ENCODE data around the gene STARD13.

The STARD13 gene

DNA sequence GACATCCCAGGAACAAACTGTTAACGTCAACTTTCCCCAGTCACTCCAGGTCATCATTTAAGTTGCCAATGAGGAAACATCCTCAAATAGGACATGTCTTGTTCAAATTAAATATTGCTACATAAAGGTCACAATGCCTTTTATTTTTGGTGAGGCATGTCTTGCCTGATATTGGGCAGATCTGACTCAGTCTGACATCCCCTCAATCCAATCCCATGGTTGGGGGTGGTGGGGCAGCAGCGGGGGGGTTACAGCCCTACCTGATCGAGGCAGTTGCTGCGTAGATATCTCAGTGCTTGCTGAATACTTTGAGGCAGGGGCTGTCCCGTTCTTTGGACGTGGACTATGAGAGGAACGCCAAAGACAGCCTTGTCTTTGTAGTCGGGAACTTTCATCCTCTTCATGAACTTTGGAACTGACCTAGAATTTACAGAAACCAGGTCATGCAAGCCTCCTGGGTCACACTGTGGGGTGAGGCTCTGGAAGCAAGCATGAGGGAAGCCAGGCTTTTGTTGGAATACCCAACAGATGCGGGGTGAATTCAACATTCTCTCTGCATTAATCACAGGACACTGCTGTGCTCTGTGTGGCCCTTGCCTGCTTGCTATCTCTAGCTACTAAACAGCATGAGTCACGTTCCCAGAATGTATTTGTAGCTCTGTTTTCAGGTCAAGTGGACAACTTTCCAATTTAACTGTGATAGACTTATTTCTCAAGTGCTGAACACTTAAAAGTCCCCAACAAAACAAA lies 159.6 kb downstream of the STARD13 start:
- peak overlapping the region; percentile 96 for H4K8ac ChIP-seq (ENCODE audit: low read length)
- no peaks in the 10 kb centered on the region for H3K27me3 ChIP-seq (ENCODE audit: control insufficient read depth in 1 of 2, insufficient read depth in 1 of 2, low read length in 2 of 2)
- H3K4ac ChIP-seq (ENCODE audit: low read depth in 1 of 2, low read length in 2 of 2) = peak overlapping the region in 1 of 2 experiments; percentile 60
- peaks cover 37 to 59% of the 10 kb centered on the region in 2 experiments for H3K36me3 ChIP-seq (ENCODE audit: control insufficient read depth in 1 of 2, insufficient read depth in 2 of 2, low read depth in 1 of 2, low read length in 2 of 2)
- H2BK12ac ChIP-seq (ENCODE audit: low read length in 2 of 2) = peak overlapping the region; percentile 59 to 98
- peaks cover 24% of the 10 kb centered on the region for H3K79me1 ChIP-seq (replicated peaks; ENCODE audit: low read length, poor library complexity, severe bottlenecking)
- peaks cover 10% of the 10 kb centered on the region for H3K4me1 ChIP-seq (ENCODE audit: control insufficient read depth, insufficient read depth, low read depth, low read length)
- H2AFZ ChIP-seq (ENCODE audit: low read depth, low read length) = no peak overlapping the region
- H3K9me3 ChIP-seq (ENCODE audit: control insufficient read depth, low read length) = no peaks in the 10 kb centered on the region
- WGBS = 20% methylated on average over 8 of the region's 10 CpGs
- peak overlapping the region; percentile 78 for H2BK15ac ChIP-seq (ENCODE audit: low read depth, poor library complexity, severe bottlenecking)
- peak overlapping the region; percentile 76 for H2BK5ac ChIP-seq (ENCODE audit: low read depth, low read length, poor library complexity, severe bottlenecking)
- H3K23ac ChIP-seq (ENCODE audit: low read length in 2 of 2) = peak overlapping the region in 1 of 2 experiments; percentile 66
- no peak overlapping the region for H3K14ac ChIP-seq (ENCODE audit: low read length in 2 of 2)
- peak overlapping the region; percentile 70 for H3K9ac ChIP-seq (ENCODE audit: low read length)
- peak overlapping the region; percentile 74 for H2BK120ac ChIP-seq (ENCODE audit: low read depth, low read length)
- peak overlapping the region; percentile 97 for H3K27ac ChIP-seq (ENCODE audit: low read length, poor library complexity, severe bottlenecking)
- H2AK5ac ChIP-seq (ENCODE audit: low read length, severe bottlenecking) = peak overlapping the region; percentile 97
- H3K4me3 ChIP-seq (ENCODE audit: insufficient read depth in 1 of 2, low read depth in 1 of 2, low read length in 2 of 2) = peak overlapping the region in 1 of 2 experiments; percentile 48
- peak; percentile 94 for DNase-seq
- peak overlapping the region; percentile 79 to 81 for H3K18ac ChIP-seq (ENCODE audit: low read depth in 1 of 2, low read length in 2 of 2)
- peak overlapping the region; percentile 56 for H3K4me2 ChIP-seq (ENCODE audit: low read length, poor library complexity, severe bottlenecking)
- H4K91ac ChIP-seq (ENCODE audit: low read length) = peak overlapping the region; percentile 90

DNA sequence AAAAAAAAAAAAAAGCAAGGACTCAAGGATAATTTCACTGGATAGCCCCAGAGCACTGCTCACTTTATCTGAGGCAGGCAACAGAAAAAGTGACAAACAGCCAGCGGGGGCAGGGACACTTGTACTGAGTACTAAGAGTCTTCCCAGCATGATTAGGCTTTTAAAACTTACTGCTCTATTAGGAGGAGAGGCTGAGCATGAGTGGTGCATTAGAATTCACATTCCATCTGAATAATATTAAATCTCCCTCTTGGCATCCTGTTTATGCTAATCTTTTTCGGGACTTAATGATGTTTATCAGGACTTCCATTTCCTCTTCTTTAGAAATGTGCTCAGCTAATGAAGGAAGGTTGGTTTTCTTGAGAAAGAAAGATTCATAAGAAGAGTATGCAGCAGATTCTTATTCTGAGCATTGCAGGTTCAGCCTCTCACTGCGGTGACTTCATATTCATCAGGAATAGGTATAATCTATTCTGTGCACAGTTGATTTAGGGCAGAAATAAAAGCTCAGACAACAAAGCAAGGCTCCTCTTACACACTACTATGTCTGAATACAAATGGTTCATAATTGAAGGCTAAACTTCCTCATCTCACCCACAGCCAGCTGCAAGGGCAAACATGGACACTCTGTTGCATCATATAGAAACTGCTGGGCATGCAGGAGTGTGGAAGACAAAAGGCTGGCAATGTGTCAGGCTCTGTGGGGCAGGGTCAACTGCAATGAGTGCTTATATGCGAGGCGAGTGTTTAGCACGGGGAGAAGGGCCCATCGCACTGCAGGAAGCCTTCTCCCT lies 162.3 kb downstream of the STARD13 start:
- Histone ChIP-seq H3K27me3 (ENCODE audit: control insufficient read depth in 1 of 2, insufficient read depth in 1 of 2, low read length in 2 of 2) (no peaks in the 10 kb centered on the region), H3K4me1 (ENCODE audit: control insufficient read depth, insufficient read depth, low read depth, low read length) (peaks cover 12% of the 10 kb centered on the region), H3K14ac (ENCODE audit: low read length in 2 of 2) (peak overlapping the region in 1 of 2 experiments; percentile 74), H2BK15ac (ENCODE audit: low read depth, poor library complexity, severe bottlenecking) (peak overlapping the region; percentile 71), H3K4me3 (ENCODE audit: insufficient read depth in 1 of 2, low read depth in 1 of 2, low read length in 2 of 2) (no peak overlapping the region), H3K9me3 (ENCODE audit: control insufficient read depth, low read length) (no peaks in the 10 kb centered on the region), H2AFZ (ENCODE audit: low read depth, low read length) (no peak overlapping the region), H2BK12ac (ENCODE audit: low read length in 2 of 2) (peak overlapping the region in 1 of 2 experiments; percentile 84), H4K91ac (ENCODE audit: low read length) (peak overlapping the region; percentile 30), H3K36me3 (ENCODE audit: control insufficient read depth in 1 of 2, insufficient read depth in 2 of 2, low read depth in 1 of 2, low read length in 2 of 2) (peaks cover 20 to 56% of the 10 kb centered on the region in 2 experiments), H3K9ac (ENCODE audit: low read length) (no peak overlapping the region), H3K79me1 (replicated peaks; ENCODE audit: low read length, poor library complexity, severe bottlenecking) (peaks cover 11% of the 10 kb centered on the region), H3K23ac (ENCODE audit: low read length in 2 of 2) (no peak overlapping the region), H2BK120ac (ENCODE audit: low read depth, low read length) (peak overlapping the region; percentile 22), H3K4ac (ENCODE audit: low read depth in 1 of 2, low read length in 2 of 2) (peak overlapping the region in 1 of 2 experiments; percentile 63), H2AK5ac (ENCODE audit: low read length, severe bottlenecking) (peak overlapping the region; percentile 76), H3K4me2 (ENCODE audit: low read length, poor library complexity, severe bottlenecking) (no peak overlapping the region), H4K8ac (ENCODE audit: low read length) (no peak overlapping the region), H2BK5ac (ENCODE audit: low read depth, low read length, poor library complexity, severe bottlenecking) (no peak overlapping the region), H3K27ac (ENCODE audit: low read length, poor library complexity, severe bottlenecking) (no peak overlapping the region), H3K18ac (ENCODE audit: low read depth in 1 of 2, low read length in 2 of 2) (peak overlapping the region in 1 of 2 experiments; percentile 34)
- DNase-seq = peak; percentile 80
- whole genome bisulfite sequencing = 68% methylated on average over 5 of the region's 7 CpGs

DNA sequence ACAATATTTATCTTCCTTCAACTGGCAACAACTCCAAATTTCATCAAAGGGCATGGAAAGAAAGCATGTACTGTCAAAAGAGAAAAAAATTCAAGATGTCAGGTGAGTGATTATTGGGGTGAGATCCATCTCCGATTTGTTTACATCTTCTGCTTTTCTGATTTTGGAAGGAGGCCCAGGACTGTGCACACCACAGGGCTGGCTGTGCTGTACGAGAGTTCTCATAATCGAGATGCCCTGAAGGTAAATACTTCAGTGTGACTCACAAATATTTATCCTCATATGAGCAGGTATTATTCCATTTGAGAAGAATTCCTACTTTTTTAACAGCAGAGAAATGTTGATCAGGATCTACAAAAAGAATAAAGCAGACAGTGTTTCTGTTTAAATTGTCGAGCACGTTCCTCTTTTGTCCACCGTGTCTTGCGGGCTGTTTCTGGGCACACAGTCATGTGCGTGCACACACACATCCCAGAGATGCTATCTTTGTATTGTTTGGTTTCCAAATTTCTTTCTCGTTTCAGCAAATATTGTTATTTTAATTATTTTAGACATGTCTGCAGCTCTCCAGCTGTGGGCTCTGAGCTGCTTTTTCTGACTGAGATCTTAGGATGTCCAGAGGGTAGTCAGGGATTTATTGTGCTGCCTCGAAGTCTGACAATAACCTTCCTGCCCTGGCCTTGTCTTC lies 165.6 kb downstream of the STARD13 start:
- WGBS = 95% methylated on average over 7 of the region's 10 CpGs
- Histone ChIP-seq H2AK5ac (ENCODE audit: low read length, severe bottlenecking) (peak overlapping the region; percentile 46), H2BK15ac (ENCODE audit: low read depth, poor library complexity, severe bottlenecking) (no peak overlapping the region), H3K27me3 (ENCODE audit: control insufficient read depth in 1 of 2, insufficient read depth in 1 of 2, low read length in 2 of 2) (no peaks in the 10 kb centered on the region), H4K91ac (ENCODE audit: low read length) (no peak overlapping the region), H3K23ac (ENCODE audit: low read length in 2 of 2) (no peak overlapping the region), H3K79me1 (replicated peaks; ENCODE audit: low read length, poor library complexity, severe bottlenecking) (peaks cover 18% of the 10 kb centered on the region), H3K4me2 (ENCODE audit: low read length, poor library complexity, severe bottlenecking) (no peak overlapping the region), H3K4ac (ENCODE audit: low read depth in 1 of 2, low read length in 2 of 2) (no peak overlapping the region), H3K18ac (ENCODE audit: low read depth in 1 of 2, low read length in 2 of 2) (no peak overlapping the region), H3K9me3 (ENCODE audit: control insufficient read depth, low read length) (no peaks in the 10 kb centered on the region), H2BK5ac (ENCODE audit: low read depth, low read length, poor library complexity, severe bottlenecking) (no peak overlapping the region), H3K36me3 (ENCODE audit: control insufficient read depth in 1 of 2, insufficient read depth in 2 of 2, low read depth in 1 of 2, low read length in 2 of 2) (peaks cover 24 to 74% of the 10 kb centered on the region in 2 experiments), H4K8ac (ENCODE audit: low read length) (no peak overlapping the region), H2BK120ac (ENCODE audit: low read depth, low read length) (no peak overlapping the region), H2AFZ (ENCODE audit: low read depth, low read length) (no peak overlapping the region), H2BK12ac (ENCODE audit: low read length in 2 of 2) (no peak overlapping the region), H3K4me1 (ENCODE audit: control insufficient read depth, insufficient read depth, low read depth, low read length) (peaks cover 5% of the 10 kb centered on the region), H3K27ac (ENCODE audit: low read length, poor library complexity, severe bottlenecking) (peak overlapping the region; percentile 48), H3K9ac (ENCODE audit: low read length) (no peak overlapping the region), H3K4me3 (ENCODE audit: insufficient read depth in 1 of 2, low read depth in 1 of 2, low read length in 2 of 2) (no peak overlapping the region), H3K14ac (ENCODE audit: low read length in 2 of 2) (no peak overlapping the region)
- no peak for DNase-seq
